K562 (cell line): ENCODE data around the gene NFIB. TPM values are rescaled to one million over a fixed set of nuclear protein-coding genes. Genes with fewer than 3 reads are reported as not detected.

Source experiments
- ATAC-seq: fragments of 200-7000 bp; cut with Tn5 transposase; 3 replicates; pipeline ENCODE4 v1.9.1; 2020; ENCODE audit warnings: moderate library complexity
- BruUV-seq: library from RNA; stranded (reverse); fragments of 400-500 nt; replicated peaks from 2 replicates; lab custom pipeline; 2021; lab: Mats Ljungman, UMichigan
- CTCF ChIA-PET: fragments of 300-600 bp; formaldehyde crosslinking; extraction: SDS; loops from one replicate; lab custom pipeline; 2021; ENCODE audit warnings: low intra/inter-chr PET ratio; lab: Yijun Ruan, JAX
- POLR2A ChIA-PET: fragments of 300-600, 350-650 bp; sonication (Branson Sonifier 250); formaldehyde crosslinking; extraction: SDS; loops from one replicate; lab custom pipeline; 2021; ENCODE audit warnings: antibody characterized with exemption, inconsistent platforms; lab: Yijun Ruan, JAX
- DNase-seq, 4 experiments: peaks; one replicate each; pipeline versions ENCODE4 v3.0.0 to v3.0.0-alpha.2; 2011 to 2018; ENCODE audit warnings: low spot score in 3 of 4, mixed read lengths in 3 of 4; ENCODE audit errors: extremely low read depth in 1 of 4
- FAIRE-seq: peaks from 2 replicates; lab custom pipeline; 2011; peaks lifted over from hg19 to GRCh38; lab: Jason Lieb, UNC
- H2AFZ ChIP-seq: 2 replicates; pipeline ENCODE4 v1.6.0; 2011; ENCODE audit warnings: low read depth, low read length, control low read depth, inconsistent platforms
- H3K27ac ChIP-seq: fragments of 200-600 bp; 3 replicates; pipeline ENCODE4 v1.8.0; 2011; ENCODE audit warnings: low read depth, mild to moderate bottlenecking, control low read depth, inconsistent platforms, low read length, moderate library complexity, mixed read lengths; ENCODE audit errors: extremely low read depth
- H3K27me3 ChIP-seq, 2 experiments: fragments of 300-600 bp in 1 of 2; 2 replicates in 1 of 2; 3 replicates in 1 of 2; pipeline versions ENCODE4 v1.6.0 to v1.8.0; 2011; ENCODE audit warnings: inconsistent platforms in 2 of 2, low read length in 2 of 2, mild to moderate bottlenecking in 1 of 2, mixed read lengths in 1 of 2, moderate library complexity in 1 of 2; ENCODE audit not compliant: control insufficient read depth in 2 of 2, insufficient read depth in 2 of 2
- H3K36me3 ChIP-seq: fragments of 300-600 bp; 3 replicates; pipeline ENCODE4 v1.8.0; 2011; ENCODE audit warnings: mild to moderate bottlenecking, low read length, inconsistent platforms; ENCODE audit not compliant: control insufficient read depth, insufficient read depth
- H3K4me1 ChIP-seq, 2 experiments: fragments of 200-600 bp in 1 of 2; replicated peaks in 1 of 2; 2 replicates in 1 of 2; 3 replicates in 1 of 2; pipeline versions ENCODE4 v1.5.1 to v1.8.0; 2011; ENCODE audit warnings: inconsistent platforms in 2 of 2, low read length in 2 of 2, mild to moderate bottlenecking in 1 of 2, mixed read lengths in 1 of 2, moderate library complexity in 1 of 2; ENCODE audit not compliant: control insufficient read depth in 2 of 2, insufficient read depth in 2 of 2
- H3K4me2 ChIP-seq: 2 replicates; pipeline ENCODE4 v1.6.1; 2011; ENCODE audit warnings: low read length, control low read depth, inconsistent platforms, mixed read lengths; ENCODE audit not compliant: insufficient read depth
- H3K4me3 ChIP-seq: fragments of 200-600 bp; sonication (generic), shearing (Covaris generic); 2 replicates; pipeline ENCODE4 v1.5.1; 2016; ENCODE audit warnings: control low read depth, inconsistent platforms
- H3K79me2 ChIP-seq: fragments of 200-600 bp; 3 replicates; pipeline ENCODE4 v1.8.0; 2011; ENCODE audit warnings: low read length, inconsistent platforms; ENCODE audit not compliant: control insufficient read depth, insufficient read depth
- H3K9ac ChIP-seq, 2 experiments: 2 replicates each; pipeline versions ENCODE4 v1.6.0 to v1.6.1; 2011; ENCODE audit warnings: low read depth in 2 of 2, low read length in 2 of 2, control low read depth in 1 of 2, inconsistent platforms in 1 of 2, mild to moderate bottlenecking in 1 of 2, mixed read lengths in 1 of 2; ENCODE audit not compliant: insufficient read depth in 1 of 2
- H3K9me1 ChIP-seq: one replicate; pipeline ENCODE4 v1.6.0; 2011; ENCODE audit warnings: inconsistent platforms, mild to moderate bottlenecking, low read length, moderate library complexity; ENCODE audit not compliant: control insufficient read depth, insufficient read depth
- H3K9me3 ChIP-seq: replicated peaks from 2 replicates; pipeline ENCODE4 v1.5.1; 2011; ENCODE audit warnings: low read depth, low read length, inconsistent platforms; ENCODE audit not compliant: control insufficient read depth, insufficient read depth
- H4K20me1 ChIP-seq: replicated peaks from 2 replicates; pipeline ENCODE4 v1.6.1; 2011; ENCODE audit warnings: low read length, inconsistent platforms, mixed read lengths; ENCODE audit not compliant: control insufficient read depth, insufficient read depth
- CREM ChIP-seq: IDR thresholded peaks from 2 replicates; pipeline ENCODE4 v1.6.1; 2014; ENCODE audit warnings: antibody characterized with exemption, low read depth
- ETV5 ChIP-seq: sonication (generic); formaldehyde crosslinking; IDR thresholded peaks from 2 replicates; pipeline ENCODE4 v1.4.0; 2020; ENCODE audit warnings: low read depth, mild to moderate bottlenecking, missing genetic modification reagents
- HDAC2 ChIP-seq: fragments of 450-650 bp; IDR thresholded peaks from 2 replicates; pipeline ENCODE4 v1.6.1; 2016; ENCODE audit warnings: mild to moderate bottlenecking
- HDAC8 ChIP-seq: fragments of 450-650 bp; IDR thresholded peaks from 2 replicates; pipeline ENCODE4 v1.6.1; 2016; ENCODE audit warnings: mild to moderate bottlenecking, missing genetic modification characterization, moderate library complexity, missing compliant biosample characterization
- PPARD ChIP-seq: fragments of 250-450 bp; sonication (Bioruptor Pico); IDR thresholded peaks from 2 replicates; pipeline ENCODE4 v1.8.0; 2022; ENCODE audit warnings: inconsistent platforms, mild to moderate bottlenecking, moderate library complexity
- TEAD1 ChIP-seq, 2 experiments: fragments of 450-650 bp in 1 of 2; sonication (generic) in 1 of 2; formaldehyde crosslinking; IDR thresholded peaks; 2 replicates each; pipeline versions ENCODE4 v1.4.0 to v1.8.0; 2020 to 2022; ENCODE audit warnings: mild to moderate bottlenecking in 2 of 2, missing genetic modification reagents in 1 of 2
- ZNF644 ChIP-seq: fragments of 200-800 bp; sonication (Bioruptor generic); IDR thresholded peaks from 2 replicates; pipeline ENCODE4 v1.6.1; 2016; ENCODE audit warnings: low read depth, missing genetic modification characterization, missing compliant biosample characterization
- WGBS: fragments of 100-300 bp; shearing (Covaris generic); methylation state at CpG from one replicate; pipeline ENCODE4 v1.1.6; 2016; ENCODE audit warnings: low coverage, mixed read lengths; ENCODE audit not compliant: insufficient coverage; ENCODE audit errors: missing lambda C conversion rate; 5-methylcytosine and 5-hydroxymethylcytosine counted together
- in situ Hi-C: fragments of 300-500 bp; cut with MboI; formaldehyde crosslinking; loops from 4 replicates; pipeline ENCODE4 v1.15.0; 2018; ENCODE audit warnings: inconsistent platforms, mixed read lengths
- intact Hi-C: fragments of 100-400 bp; cut with micrococcal nuclease; formaldehyde crosslinking; loops from 2 replicates; pipeline ENCODE4 v1.14.2; 2022
- polyA plus RNA-seq, 8 experiments: library from polyadenylated mRNA; depleted of rRNA in 4 of 8; stranded (reverse) in 5 of 8; unstranded in 3 of 8; fragments of >200 nt; fragmentation: Nextera tagmentation in 2 of 8; fragmentation: Illumina TruSeq in 1 of 8; extraction: Ambion mirVana in 2 of 8; extraction: Trizol in 1 of 8; gene quantifications; 2 replicates each; pipeline versions ENCODE4 v1.2.1 to v1.2.3, GENCODE V29; 2011 to 2014; ENCODE audit warnings: inconsistent platforms in 1 of 8, missing spikeins in 1 of 8
- total RNA-seq, 7 experiments: library from RNA; depleted of rRNA in 6 of 7; stranded (reverse); fragments of >200 nt in 6 of 7; fragmentation: Illumina TruSeq in 2 of 7; extraction: Trizol in 2 of 7; gene quantifications; 2 replicates each; pipeline versions ENCODE4 v1.2.1 to v1.2.3, GENCODE V29; 2011 to 2021; ENCODE audit warnings: low replicate concordance in 1 of 7
- TF ChIP-seq, protein P1 (sequence below): fragments of 250-450 bp; sonication (Bioruptor Pico); IDR thresholded peaks from 2 replicates; pipeline ENCODE4 v1.9.0; 2021; ENCODE audit warnings: mild to moderate bottlenecking, inconsistent platforms

The NFIB gene
- total and polyA plus RNA-seq, 9 of the 15 experiments (the other 6 are each of a cell fraction or from before 2014, with no cell fraction given) = 1.2 to 3.3 (median 1.9) TPM

DNA sequence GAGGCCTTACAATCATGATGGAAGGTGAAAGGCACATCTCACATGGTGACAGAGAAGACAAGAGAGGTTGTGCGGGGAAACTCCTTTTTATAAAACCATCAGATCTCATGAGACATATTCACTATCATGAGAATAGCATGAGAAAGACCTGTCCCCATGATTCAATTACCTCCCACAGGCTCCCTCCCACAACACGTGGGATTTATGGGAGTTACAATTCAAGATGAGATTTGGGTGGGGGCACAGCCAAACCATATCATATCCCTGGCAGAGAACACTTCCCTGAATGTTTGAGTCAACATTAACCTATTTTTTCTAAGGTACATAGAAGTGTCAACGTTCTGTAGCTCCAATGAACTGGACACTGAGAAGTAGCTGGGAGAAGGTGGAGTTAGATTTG lies 280.9 kb downstream of the NFIB start:
- no peaks in the 10 kb centered on the region for H3K4me1 ChIP-seq
- no peak for TF ChIP-seq ETV5
- TF ChIP-seq HDAC2 = no peak
- no peak for TF ChIP-seq TEAD1 (CRISPR knock-in tag; IDR thresholded peaks at IDR 0.05)
- TF ChIP-seq HDAC8 = no peak
- TF ChIP-seq, protein P1, sequence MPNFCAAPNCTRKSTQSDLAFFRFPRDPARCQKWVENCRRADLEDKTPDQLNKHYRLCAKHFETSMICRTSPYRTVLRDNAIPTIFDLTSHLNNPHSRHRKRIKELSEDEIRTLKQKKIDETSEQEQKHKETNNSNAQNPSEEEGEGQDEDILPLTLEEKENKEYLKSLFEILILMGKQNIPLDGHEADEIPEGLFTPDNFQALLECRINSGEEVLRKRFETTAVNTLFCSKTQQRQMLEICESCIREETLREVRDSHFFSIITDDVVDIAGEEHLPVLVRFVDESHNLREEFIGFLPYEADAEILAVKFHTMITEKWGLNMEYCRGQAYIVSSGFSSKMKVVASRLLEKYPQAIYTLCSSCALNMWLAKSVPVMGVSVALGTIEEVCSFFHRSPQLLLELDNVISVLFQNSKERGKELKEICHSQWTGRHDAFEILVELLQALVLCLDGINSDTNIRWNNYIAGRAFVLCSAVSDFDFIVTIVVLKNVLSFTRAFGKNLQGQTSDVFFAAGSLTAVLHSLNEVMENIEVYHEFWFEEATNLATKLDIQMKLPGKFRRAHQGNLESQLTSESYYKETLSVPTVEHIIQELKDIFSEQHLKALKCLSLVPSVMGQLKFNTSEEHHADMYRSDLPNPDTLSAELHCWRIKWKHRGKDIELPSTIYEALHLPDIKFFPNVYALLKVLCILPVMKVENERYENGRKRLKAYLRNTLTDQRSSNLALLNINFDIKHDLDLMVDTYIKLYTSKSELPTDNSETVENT = no peak
- TF ChIP-seq ZNF644 (tag) = no peak
- no peak for TF ChIP-seq PPARD (CRISPR knock-in tag)
- TF ChIP-seq CREM = no peak
- in situ Hi-C loops (no loop called here), intact Hi-C loops (no loop called here)
- ATAC-seq (no peak), DNase-seq (no peak), FAIRE-seq (no peak)
- no peak overlapping the region for H2AFZ ChIP-seq
- no peak overlapping the region for H3K9ac ChIP-seq
- H4K20me1 ChIP-seq = no peaks in the 10 kb centered on the region
- H3K9me3 ChIP-seq = no peaks in the 10 kb centered on the region
- H3K27ac ChIP-seq = no peak overlapping the region
- H3K27me3 ChIP-seq = no peaks in the 10 kb centered on the region
- BruUV-seq = no TSS peak
- POLR2A ChIA-PET = no interaction called here
- H3K36me3 ChIP-seq = no peaks in the 10 kb centered on the region
- 3% methylated on average over 3 of the region's 3 CpGs for WGBS
- H3K4me3 ChIP-seq = no peak overlapping the region
- CTCF ChIA-PET = no interaction called here
- no peak overlapping the region for H3K4me2 ChIP-seq
- no peaks in the 10 kb centered on the region for H3K9me1 ChIP-seq
- H3K79me2 ChIP-seq = no peaks in the 10 kb centered on the region
